ENCODE results near the gene ADH6. TPM values are rescaled to one million over a fixed set of nuclear protein-coding genes. Genes with fewer than 3 reads are reported as not detected.

The ADH6 gene
- total RNA-seq, 1 donor from 2014 or later, result not detected

DNA sequence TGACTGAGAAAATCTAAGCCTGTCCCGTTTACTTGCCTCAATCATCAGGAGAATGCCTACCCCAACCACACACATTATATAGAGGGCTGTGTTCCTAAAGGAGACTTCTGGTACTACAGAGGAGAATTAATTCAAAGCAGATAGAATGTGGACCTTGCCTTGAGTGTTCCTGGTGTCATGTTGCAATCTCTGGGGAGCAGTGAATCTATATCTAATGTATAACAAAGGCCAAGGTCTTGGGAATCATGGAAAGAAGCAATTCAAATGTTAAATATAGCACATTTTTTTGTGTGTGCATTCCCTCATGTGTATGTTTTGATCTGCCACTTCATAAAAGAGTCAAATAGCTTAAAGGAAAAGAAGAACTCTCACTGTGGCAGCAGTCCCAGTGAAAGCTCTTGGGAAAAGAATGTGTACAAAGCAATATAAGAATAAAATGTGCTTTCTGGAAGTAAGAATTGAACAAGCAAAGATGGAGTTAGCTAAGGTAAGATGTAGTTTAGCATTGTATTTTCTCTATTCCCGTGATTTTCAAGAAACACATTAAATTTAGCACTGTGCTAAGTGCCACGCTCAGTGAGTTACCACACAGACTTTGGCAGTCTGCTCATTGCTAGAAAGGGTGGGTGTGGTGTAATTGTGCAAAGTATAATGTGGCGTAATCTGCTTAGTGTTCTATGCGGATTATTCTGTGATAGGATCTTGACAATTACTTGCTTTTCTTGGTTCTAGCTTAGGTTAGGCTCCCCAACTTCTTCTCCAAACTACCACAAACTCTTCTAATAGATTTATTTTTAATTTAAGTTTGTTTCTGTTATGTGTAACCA lies 13.7 kb downstream of the ADH6 start:
- Mint-ChIP-seq H3K27ac (ENCODE audit: unreplicated experiment) (peak overlapping the region; percentile 34), H3K27me3 (ENCODE audit: low read depth) (no peaks in the 10 kb centered on the region), H3K4me3 (ENCODE audit: unreplicated experiment) (no peak overlapping the region), H3K4me1 (ENCODE audit: low read depth) (peaks cover 77% of the 10 kb centered on the region), H3K36me3 (ENCODE audit: low read depth) (no peaks in the 10 kb centered on the region), H3K9me3 (ENCODE audit: low read depth) (no peaks in the 10 kb centered on the region)
- TF ChIP-seq, protein P1, sequence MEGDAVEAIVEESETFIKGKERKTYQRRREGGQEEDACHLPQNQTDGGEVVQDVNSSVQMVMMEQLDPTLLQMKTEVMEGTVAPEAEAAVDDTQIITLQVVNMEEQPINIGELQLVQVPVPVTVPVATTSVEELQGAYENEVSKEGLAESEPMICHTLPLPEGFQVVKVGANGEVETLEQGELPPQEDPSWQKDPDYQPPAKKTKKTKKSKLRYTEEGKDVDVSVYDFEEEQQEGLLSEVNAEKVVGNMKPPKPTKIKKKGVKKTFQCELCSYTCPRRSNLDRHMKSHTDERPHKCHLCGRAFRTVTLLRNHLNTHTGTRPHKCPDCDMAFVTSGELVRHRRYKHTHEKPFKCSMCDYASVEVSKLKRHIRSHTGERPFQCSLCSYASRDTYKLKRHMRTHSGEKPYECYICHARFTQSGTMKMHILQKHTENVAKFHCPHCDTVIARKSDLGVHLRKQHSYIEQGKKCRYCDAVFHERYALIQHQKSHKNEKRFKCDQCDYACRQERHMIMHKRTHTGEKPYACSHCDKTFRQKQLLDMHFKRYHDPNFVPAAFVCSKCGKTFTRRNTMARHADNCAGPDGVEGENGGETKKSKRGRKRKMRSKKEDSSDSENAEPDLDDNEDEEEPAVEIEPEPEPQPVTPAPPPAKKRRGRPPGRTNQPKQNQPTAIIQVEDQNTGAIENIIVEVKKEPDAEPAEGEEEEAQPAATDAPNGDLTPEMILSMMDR (IDR thresholded peaks at IDR 0.05), result peak; percentile 47
- DNase-seq (ENCODE audit: low spot score), result no peak

DNA sequence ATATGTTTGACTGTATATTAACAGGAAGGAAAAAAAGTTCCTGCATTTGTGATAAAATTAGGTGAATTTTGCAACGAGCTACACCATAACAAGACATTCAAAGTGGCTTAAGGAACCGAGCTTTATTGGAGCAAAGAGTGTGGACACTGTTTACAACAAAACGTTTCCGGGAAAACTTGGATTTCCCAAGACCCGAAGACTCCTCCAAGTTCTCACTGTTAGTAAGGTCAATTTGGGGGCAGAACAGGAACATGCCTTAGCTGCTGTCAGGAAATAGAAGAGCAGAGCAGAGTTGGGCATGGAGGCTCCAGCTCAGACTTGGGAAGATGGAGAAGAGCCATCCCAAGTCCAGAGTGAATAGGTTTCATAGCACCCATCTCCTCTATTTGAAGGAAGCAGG lies 16.5 kb downstream of the ADH6 start:
- Mint-ChIP-seq H3K9me3 (ENCODE audit: low read depth) (peaks cover 5% of the 10 kb centered on the region), H3K4me1 (ENCODE audit: low read depth) (peaks cover 50% of the 10 kb centered on the region), H3K27ac (ENCODE audit: unreplicated experiment) (no peak overlapping the region), H3K36me3 (ENCODE audit: low read depth) (peaks cover 2% of the 10 kb centered on the region), H3K27me3 (ENCODE audit: low read depth) (no peaks in the 10 kb centered on the region), H3K4me3 (ENCODE audit: unreplicated experiment) (no peak overlapping the region)
- TF ChIP-seq, protein P1 (IDR thresholded peaks at IDR 0.05), result no peak
- no peak for DNase-seq (ENCODE audit: low spot score)

DNA sequence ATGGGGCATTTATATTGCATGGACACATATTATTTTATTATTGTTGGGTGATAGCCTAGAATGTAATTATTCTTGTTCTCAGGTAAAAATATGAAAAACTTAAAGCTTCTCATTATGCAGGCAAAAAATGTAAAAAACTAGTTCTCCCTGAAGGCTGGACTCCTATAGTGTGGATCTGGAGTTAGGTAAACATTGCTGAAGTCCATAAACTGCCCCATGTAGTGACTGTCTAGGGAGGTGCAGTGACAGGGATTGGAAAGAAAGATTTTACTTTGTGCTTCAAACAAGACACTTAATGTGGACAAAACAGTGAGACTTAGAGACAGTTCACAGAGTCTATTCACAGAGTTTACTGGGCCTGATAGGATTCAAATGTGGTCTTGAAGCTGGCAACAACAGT lies 17.0 kb downstream of the ADH6 start:
- H3K9me3 Mint-ChIP-seq (ENCODE audit: low read depth), result peaks cover 5% of the 10 kb centered on the region
- TF ChIP-seq, protein P1 (IDR thresholded peaks at IDR 0.05), result no peak
- no peaks in the 10 kb centered on the region for H3K27me3 Mint-ChIP-seq (ENCODE audit: low read depth)
- no peak overlapping the region for H3K4me3 Mint-ChIP-seq (ENCODE audit: unreplicated experiment)
- no peak overlapping the region for H3K27ac Mint-ChIP-seq (ENCODE audit: unreplicated experiment)
- H3K36me3 Mint-ChIP-seq (ENCODE audit: low read depth), result peaks cover 2% of the 10 kb centered on the region
- no peak for DNase-seq (ENCODE audit: low spot score)
- peaks cover 45% of the 10 kb centered on the region for H3K4me1 Mint-ChIP-seq (ENCODE audit: low read depth)

DNA sequence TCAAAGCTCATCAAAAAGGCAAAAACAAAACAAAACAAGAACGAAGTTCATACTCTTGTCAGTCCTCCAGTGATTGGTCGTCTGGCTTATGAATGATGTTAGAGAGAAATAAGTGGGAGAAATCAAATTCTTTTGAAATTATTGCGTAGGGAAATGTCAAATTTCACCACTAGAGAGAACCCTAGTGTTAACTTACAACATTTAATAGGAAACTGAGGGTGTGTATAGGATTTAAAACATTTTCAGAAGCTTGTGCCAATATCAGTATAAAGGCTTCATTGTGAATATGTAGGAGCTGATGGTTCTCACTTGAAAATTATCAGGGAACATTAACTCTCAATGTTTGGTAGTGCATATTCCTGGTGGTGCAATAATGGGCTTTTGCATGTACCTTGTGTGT lies 17.4 kb downstream of the ADH6 start:
- no peak for DNase-seq (ENCODE audit: low spot score)
- Mint-ChIP-seq H3K9me3 (ENCODE audit: low read depth) (peaks cover 5% of the 10 kb centered on the region), H3K36me3 (ENCODE audit: low read depth) (peaks cover 2% of the 10 kb centered on the region), H3K4me1 (ENCODE audit: low read depth) (peaks cover 43% of the 10 kb centered on the region), H3K27ac (ENCODE audit: unreplicated experiment) (no peak overlapping the region), H3K4me3 (ENCODE audit: unreplicated experiment) (no peak overlapping the region), H3K27me3 (ENCODE audit: low read depth) (no peaks in the 10 kb centered on the region)
- TF ChIP-seq, protein P1 (IDR thresholded peaks at IDR 0.05), result peak; percentile 84

DNA sequence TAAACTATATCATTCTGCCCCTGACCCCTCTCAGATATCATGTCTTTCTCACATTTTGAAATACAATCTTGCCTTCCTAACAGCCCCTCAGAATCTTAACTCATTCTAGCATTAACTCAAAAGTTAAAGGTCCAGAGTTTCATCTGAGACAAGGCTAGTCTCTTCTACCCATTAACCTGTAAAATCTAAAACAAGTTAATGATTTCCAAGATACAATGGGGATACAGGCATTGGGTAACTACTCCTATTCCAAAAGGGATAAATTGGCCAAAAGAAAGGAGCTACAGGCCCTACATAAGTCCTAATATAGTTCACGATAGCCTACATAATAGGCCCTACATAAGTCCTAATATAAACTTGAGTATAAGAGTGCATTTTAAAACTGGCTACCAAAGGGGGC lies 18.9 kb downstream of the ADH6 start:
- Mint-ChIP-seq H3K9me3 (ENCODE audit: low read depth) (peaks cover 5% of the 10 kb centered on the region), H3K27me3 (ENCODE audit: low read depth) (no peaks in the 10 kb centered on the region)

More for the DNA sequence above, 18.9 kb downstream of the ADH6 start:
- H3K4me1 Mint-ChIP-seq (ENCODE audit: low read depth), result peaks cover 34% of the 10 kb centered on the region
- no peak for DNase-seq (ENCODE audit: low spot score)
- peaks cover 2% of the 10 kb centered on the region for H3K36me3 Mint-ChIP-seq (ENCODE audit: low read depth)
- H3K4me3 Mint-ChIP-seq (ENCODE audit: unreplicated experiment), result no peak overlapping the region
- H3K27ac Mint-ChIP-seq (ENCODE audit: unreplicated experiment), result no peak overlapping the region
- TF ChIP-seq, protein P1 (IDR thresholded peaks at IDR 0.05), result no peak

Data from chondrocyte (in vitro differentiated cells).